HG03558 (cell line): Measurements from ENCODE around the gene EXOSC7.
"Not testable (repeated sequence)": the region's sequence is repeated elsewhere in the genome, so short reads cannot be mapped to it uniquely, and the experiment has no call there.

ENCODE experiments used
- ATAC-seq: cut with Tn5 transposase; IDR thresholded peaks from one replicate; pipeline ENCODE4 v1.9.1; 2021; ENCODE audit warnings: moderate number of reproducible peaks; ENCODE audit not compliant: unreplicated experiment; ENCODE audit errors: extremely low read depth

The EXOSC7 gene

DNA sequence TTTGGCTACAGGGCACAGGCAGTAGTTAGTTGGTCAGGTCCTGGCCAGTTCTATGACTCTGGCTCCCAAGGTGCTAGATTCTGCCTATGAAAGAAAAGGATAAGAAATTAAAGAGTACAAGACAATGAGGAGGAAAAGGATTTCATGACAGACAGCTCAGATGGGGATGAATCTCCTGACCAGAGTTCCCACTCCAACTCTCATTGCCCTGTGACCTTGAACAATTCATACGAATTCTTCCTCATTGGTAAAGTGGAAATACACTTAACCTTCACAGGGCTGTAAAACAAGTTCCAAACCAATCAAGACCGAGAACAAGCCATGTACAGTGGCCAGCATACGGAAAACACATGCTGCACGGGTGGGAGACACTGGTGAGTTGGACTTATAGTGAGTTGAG lies 73.8 kb downstream of the EXOSC7 start:
- ATAC-seq, result no peak

DNA sequence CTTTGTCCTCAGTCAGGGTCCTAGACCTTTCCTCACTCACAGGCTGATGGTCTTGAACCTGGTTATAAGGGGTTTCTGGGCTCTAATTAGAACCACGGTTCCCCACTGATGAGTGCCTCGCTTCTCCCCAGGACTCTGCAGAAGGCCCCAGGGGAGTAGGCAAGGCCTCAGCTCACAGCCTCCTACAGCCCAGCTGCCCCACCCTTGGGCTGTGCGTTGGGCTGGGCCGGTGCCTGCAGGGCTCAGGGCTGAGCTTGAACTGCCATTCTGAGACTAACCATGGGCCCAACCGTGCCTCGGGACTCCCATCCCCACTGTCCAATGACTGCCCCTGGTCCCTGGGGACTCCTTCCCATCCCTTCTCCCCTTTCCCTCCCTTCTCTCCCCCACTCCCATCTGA lies 75.6 kb downstream of the EXOSC7 start:
- no peak for ATAC-seq

DNA sequence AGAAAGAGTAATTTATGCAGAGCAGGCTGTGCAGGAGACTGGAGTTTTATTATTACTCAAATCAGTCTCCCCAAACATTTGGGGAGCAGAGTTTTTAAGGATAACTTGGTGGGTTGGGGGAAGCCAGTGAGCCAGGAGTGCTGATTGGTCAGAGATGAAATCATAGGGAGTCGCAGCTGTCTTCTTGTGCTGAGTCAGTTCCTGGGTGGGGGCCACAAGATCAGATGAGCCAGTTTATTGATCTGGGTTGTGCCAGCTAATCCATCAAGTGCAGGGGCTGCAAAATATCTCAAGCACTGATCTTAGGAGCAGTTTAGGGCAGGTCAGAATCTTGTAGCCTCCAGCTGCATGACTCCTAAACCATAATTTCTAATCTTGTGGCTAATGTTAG lies 77.8 kb downstream of the EXOSC7 start:
- ATAC-seq, result not testable (repeated sequence)

DNA sequence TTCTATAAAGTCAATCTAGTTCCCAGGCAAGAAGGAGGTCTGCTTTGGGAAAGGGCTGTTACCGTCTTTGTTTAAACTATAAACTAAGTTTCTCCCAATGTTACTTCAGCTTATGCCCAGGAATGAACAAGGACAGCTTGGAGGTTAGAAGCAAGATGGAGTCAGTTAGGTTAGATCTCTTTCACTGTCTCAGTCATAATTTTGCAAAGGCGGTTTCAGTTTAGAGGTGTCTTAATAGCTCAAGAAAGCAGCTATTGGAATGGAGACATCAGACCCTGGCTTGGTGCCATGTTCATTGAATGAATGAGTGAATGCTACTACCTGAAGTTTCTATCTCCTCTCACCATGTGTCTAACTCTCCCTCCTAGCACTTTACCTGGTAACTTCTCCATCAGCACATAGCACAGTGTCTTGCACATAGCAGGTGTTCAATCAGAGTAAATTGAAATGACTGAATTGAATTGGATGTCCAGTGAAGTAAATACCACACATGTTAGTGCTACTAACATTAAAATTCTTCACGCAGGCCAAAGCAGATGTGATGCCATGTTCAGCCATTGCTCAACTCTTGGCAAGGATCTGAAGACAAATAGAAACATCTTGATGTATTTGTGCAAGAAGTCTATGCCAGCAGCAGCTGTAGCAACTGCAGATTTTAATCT lies 78.3 kb downstream of the EXOSC7 start:
- ATAC-seq, result no peak

DNA sequence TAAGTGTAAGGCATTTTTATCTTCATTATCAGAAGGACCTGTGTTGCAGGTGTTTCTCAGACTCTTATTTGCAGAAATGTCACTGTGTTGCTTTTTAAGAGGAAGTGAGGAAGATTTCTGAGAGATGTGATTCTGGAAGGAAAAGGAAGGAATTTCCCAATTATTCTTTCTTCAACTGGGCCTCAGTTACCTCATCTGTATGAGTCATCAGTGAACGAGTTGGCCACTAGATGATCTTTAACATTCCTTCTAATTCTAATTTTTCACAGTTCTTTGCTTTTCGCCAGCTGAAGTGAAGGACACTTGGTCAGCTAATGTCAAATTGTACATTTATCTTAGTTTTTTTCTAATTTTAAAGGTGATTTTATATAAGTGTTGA lies 79.0 kb downstream of the EXOSC7 start:
- ATAC-seq, result no peak

DNA sequence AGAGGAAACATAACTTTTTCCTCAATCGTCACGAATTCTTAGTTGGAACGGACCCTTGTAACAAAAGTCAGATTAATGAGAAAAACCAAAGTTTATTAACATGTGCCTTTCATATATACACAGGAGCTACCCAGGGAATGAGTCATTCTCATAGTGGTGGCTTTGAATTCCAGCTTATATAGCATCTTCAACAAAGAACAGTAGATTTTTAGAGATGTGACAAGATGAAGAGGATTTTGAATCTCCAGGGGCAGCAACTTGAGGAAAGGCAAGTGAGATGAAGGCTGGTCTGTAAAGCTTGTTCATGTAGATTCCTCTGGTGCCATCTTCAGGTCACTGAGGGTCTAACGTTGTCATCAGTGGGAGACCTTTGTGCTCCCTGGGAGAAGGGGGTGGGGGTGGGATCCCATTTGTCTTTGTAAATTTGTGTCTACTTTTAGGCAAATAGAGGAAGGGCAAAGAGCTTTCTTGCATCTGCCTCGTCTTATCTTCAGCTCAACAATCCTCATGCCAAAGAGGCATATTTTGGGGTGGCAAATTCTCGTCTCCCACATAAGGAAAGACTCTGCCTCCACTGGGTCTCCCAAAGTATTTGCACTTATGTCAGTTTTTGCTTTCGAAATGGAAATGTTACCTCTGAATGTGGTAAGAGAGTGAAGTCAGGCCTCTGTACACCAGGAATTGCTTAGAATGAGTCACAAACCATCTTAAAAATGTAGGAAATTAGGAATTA lies 79.5 kb downstream of the EXOSC7 start:
- ATAC-seq, result no peak

DNA sequence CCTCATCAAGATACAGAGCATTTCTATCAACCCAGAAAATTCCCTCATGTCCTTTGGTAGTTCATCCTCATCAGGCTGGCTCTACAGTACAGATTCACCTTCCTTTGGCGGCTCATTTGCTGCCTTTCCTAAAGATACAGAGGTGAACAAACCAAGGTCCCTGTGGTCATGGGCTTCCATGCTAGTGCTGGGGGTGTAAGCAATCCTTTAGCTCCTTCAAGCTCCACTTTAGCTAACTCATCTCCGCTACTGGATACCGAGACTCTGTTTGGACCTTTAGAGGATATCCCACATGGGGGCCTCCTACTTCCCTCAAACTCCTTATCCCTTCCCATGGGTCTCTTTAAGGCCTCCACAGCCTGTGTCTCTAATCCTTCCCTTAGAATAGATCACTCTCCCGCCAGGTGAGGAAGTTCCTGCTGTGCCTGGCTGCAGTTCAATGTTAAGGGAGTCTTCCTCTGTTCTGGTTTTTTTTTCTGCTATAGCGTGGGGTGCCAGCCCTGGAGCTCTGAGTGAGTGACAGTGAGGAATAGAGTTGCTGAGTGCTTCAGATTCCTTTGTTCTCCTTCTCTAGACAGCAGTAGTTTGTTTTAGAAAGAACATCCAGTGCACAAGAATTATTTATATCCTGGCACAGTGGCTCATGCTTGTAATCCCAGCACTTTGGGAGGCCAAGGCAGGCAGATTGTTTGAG lies 80.7 kb downstream of the EXOSC7 start:
- no peak for ATAC-seq

DNA sequence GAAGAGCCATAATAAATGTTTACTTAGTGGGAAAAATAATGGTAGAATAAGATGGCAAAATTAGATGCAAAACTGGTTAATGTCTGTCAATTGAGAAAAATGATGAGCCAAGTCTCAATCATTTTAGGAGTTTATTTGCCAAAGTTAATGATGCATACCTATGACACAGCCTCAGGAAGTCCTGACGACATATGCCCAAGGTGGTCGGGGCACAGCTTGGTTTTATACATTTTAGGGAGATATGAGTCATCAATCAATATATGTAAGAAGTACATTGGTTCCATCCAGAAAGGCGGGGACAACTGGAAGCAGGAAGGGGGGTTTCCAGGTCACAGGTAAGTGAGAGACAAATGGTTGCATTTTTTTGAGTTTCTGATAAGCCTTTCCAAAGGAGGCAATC lies 81.5 kb downstream of the EXOSC7 start:
- ATAC-seq, result no peak

DNA sequence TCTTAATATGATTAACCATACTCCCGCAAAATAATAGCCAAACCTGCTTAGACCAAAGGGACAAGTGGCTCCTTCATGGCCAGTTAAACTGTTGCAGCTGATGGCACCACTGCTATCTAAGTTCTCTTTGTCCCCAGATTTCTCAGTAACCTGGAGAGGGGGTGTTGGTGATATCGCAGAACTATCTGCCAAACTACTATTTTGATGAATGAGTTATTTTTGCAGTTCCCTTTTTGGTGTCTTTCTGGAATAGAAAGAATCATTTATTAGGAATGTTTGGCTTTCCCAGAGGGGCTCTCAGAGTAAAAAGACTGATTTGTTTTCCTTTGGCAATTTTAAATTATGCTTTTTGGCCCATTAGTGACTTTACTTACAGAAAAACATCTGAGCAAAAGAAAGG lies 83.1 kb downstream of the EXOSC7 start:
- no peak for ATAC-seq

DNA sequence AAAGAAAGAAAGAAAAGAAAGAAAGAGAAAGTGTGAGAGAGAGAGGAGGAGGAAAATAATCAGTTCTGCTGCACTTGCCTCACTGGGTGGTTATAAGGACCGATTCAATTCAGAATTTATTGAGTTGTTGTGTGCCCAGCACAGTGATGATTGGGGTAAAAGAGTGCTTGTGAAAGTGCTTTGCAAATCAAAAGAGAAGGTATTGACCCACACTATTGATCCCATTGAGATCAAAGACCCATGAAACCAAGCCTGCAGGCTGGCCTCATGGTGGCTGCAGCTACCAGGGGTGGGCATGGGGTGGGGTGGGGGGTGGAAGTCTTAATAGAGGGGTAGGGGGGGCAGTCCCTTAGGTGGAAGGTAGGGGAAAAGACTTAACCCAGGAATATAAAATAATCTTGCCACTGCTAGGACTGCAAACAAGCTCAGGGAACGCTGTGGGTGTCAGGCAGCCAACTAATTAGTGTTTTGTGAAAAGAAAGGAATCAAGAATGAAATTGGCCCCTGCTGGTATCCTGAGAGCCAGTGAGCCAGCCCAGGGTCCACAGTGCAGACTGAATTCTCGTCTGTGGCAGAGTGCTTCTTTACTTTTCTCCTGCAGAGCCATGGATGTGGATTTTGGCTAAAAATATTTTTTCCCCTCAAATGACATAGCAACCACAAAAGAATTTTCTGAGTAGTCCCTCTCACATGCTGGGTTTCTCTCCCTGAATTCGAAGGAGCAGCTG lies 84.3 kb downstream of the EXOSC7 start:
- ATAC-seq, result no peak
